Endothelial cell of umbilical vein (primary cell): ENCODE results near the gene AUTS2. TPM values are rescaled to one million over a fixed set of nuclear protein-coding genes. Genes with fewer than 3 reads are reported as not detected.

Experiments used
- BruUV-seq: library from RNA; stranded (reverse); fragments of 400-500 nt; replicated peaks from 2 replicates; lab custom pipeline; 2021; lab: Mats Ljungman, UMichigan
- CTCF ChIA-PET: fragments of 300-600, 350-600 bp; sonication (Branson Sonifier 250); formaldehyde crosslinking; loops from one replicate; lab custom pipeline; 2021; ENCODE audit warnings: antibody characterized with exemption, inconsistent platforms; lab: Charles Lee
- POLR2A ChIA-PET: fragments of 300-600, 350-600 bp; sonication (Branson Sonifier 250); formaldehyde crosslinking; loops from one replicate; lab custom pipeline; 2021; ENCODE audit warnings: antibody characterized with exemption, inconsistent platforms; lab: Charles Lee
- DNase-seq: peaks from one replicate; pipeline ENCODE4 v3.0.0-alpha.2; 2011; ENCODE audit warnings: low read depth, low spot score
- FAIRE-seq: peaks from 2 replicates; lab custom pipeline; 2011; peaks lifted over from hg19 to GRCh38; lab: Jason Lieb, UNC
- H2AFZ ChIP-seq: 2 replicates; pipeline ENCODE4 v1.6.0; 2012; ENCODE audit warnings: low read depth, low read length, control low read depth, inconsistent platforms
- H3K27ac ChIP-seq: 2 replicates; pipeline ENCODE4 v1.5.1; 2011; ENCODE audit warnings: low read depth, mild to moderate bottlenecking, control low read depth, low read length, moderate library complexity; ENCODE audit not compliant: insufficient read depth
- H3K27me3 ChIP-seq, 2 experiments: 2 replicates each; pipeline versions ENCODE4 v1.6.0 to v1.6.1; 2011; ENCODE audit warnings: low read length in 2 of 2, mixed read lengths in 1 of 2; ENCODE audit not compliant: control insufficient read depth in 2 of 2, insufficient read depth in 2 of 2
- H3K36me3 ChIP-seq, 2 experiments: 2 replicates in 1 of 2; 3 replicates in 1 of 2; pipeline ENCODE4 v1.5.1; 2011; ENCODE audit warnings: low read length in 2 of 2, mild to moderate bottlenecking in 1 of 2, moderate library complexity in 1 of 2; ENCODE audit not compliant: control insufficient read depth in 2 of 2, insufficient read depth in 2 of 2; ENCODE audit errors: extremely low read depth in 1 of 2
- H3K4me1 ChIP-seq: 3 replicates; pipeline ENCODE4 v1.5.1; 2011; ENCODE audit warnings: mild to moderate bottlenecking, low read length; ENCODE audit not compliant: control insufficient read depth, insufficient read depth; ENCODE audit errors: extremely low read depth
- H3K4me2 ChIP-seq: 2 replicates; pipeline ENCODE4 v1.6.1; 2011; ENCODE audit warnings: low read length, control low read depth, mixed read lengths; ENCODE audit not compliant: insufficient read depth
- H3K4me3 ChIP-seq, 3 experiments: fragments of 200-600 bp in 1 of 3; sonication (generic), shearing (Covaris generic) in 1 of 3; replicated peaks in 1 of 3; 2 replicates each; pipeline ENCODE4 v1.5.1; 2011 to 2016; ENCODE audit warnings: control low read depth in 3 of 3, low read length in 3 of 3, mild to moderate bottlenecking in 2 of 3, inconsistent platforms in 1 of 3, low read depth in 1 of 3, moderate library complexity in 1 of 3; ENCODE audit not compliant: insufficient read depth in 1 of 3
- H3K79me2 ChIP-seq: 2 replicates; pipeline ENCODE4 v1.6.0; 2012; ENCODE audit warnings: low read length, inconsistent platforms; ENCODE audit not compliant: control insufficient read depth, insufficient read depth
- H3K9ac ChIP-seq: replicated peaks from 2 replicates; pipeline ENCODE3; 2011; ENCODE audit warnings: low read length, control low read depth; ENCODE audit not compliant: insufficient read depth; ENCODE audit errors: extremely low read depth
- H3K9me1 ChIP-seq: replicated peaks from 3 replicates; pipeline ENCODE4 v1.6.0; 2011; ENCODE audit warnings: mild to moderate bottlenecking, low read length; ENCODE audit not compliant: control insufficient read depth, insufficient read depth; ENCODE audit errors: extremely low read depth
- H3K9me3 ChIP-seq: replicated peaks from 2 replicates; pipeline ENCODE4 v1.5.1; 2012; ENCODE audit warnings: low read length, inconsistent platforms; ENCODE audit not compliant: control insufficient read depth, insufficient read depth
- H4K20me1 ChIP-seq: replicated peaks from 2 replicates; pipeline ENCODE3; 2011; ENCODE audit warnings: mild to moderate bottlenecking, low read length; ENCODE audit not compliant: control insufficient read depth, insufficient read depth; ENCODE audit errors: extremely low read depth
- FOS ChIP-seq: IDR thresholded peaks from 2 replicates; pipeline ENCODE4 v1.6.1; 2011; ENCODE audit warnings: mild to moderate bottlenecking, low read length, moderate library complexity, borderline replicate concordance; ENCODE audit not compliant: insufficient read depth
- GATA2 ChIP-seq: IDR thresholded peaks from 2 replicates; pipeline ENCODE4 v1.7.0; 2011; ENCODE audit warnings: low read depth, mild to moderate bottlenecking, moderate library complexity, mixed read lengths, low read length; ENCODE audit not compliant: insufficient read length, insufficient read depth
- JUN ChIP-seq: IDR thresholded peaks from 2 replicates; pipeline ENCODE4 v1.6.1; 2011; ENCODE audit warnings: borderline replicate concordance, low read depth; ENCODE audit not compliant: insufficient read length, insufficient read depth
- MYC ChIP-seq: IDR thresholded peaks from one replicate; pipeline ENCODE4 v1.6.1; 2011; ENCODE audit warnings: mild to moderate bottlenecking, low read depth, low read length
- POLR2AphosphoS5 ChIP-seq: IDR thresholded peaks from 2 replicates; pipeline ENCODE4 v1.6.1; 2012; ENCODE audit warnings: low read depth, mild to moderate bottlenecking, control low read depth, low read length, moderate library complexity; ENCODE audit not compliant: insufficient read depth
- dilution Hi-C: fragments of 300-500 bp; cut with MboI; formaldehyde crosslinking; loops from one replicate; pipeline ENCODE4 v1.15.0; 2019; ENCODE audit warnings: low sequenced_read_pairs; ENCODE audit not compliant: extremely low pct_ligation_motif_present
- intact Hi-C: fragments of 100-400 bp; cut with micrococcal nuclease; formaldehyde crosslinking; loops from one replicate; pipeline ENCODE4 v1.10.0; 2022
- polyA plus RNA-seq, 4 experiments: library from polyadenylated mRNA; depleted of rRNA in 3 of 4; stranded (reverse) in 3 of 4; unstranded in 1 of 4; fragments of >200 nt; gene quantifications; 2 replicates each; pipeline versions ENCODE4 v1.2.1 to v1.2.3, GENCODE V29; 2011 to 2012; ENCODE audit warnings: missing spikeins in 1 of 4
- total RNA-seq: library from RNA; stranded (reverse); gene quantifications from 2 replicates; pipeline ENCODE4 v1.2.3, GENCODE V29; 2021
- TF ChIP-seq, protein P1 (sequence below): IDR thresholded peaks from 2 replicates; pipeline ENCODE4 v1.6.1; 2011; ENCODE audit not compliant: insufficient read depth, insufficient read length

The AUTS2 gene
- total and polyA plus RNA-seq, 2 donors (not counting 3 experiments of a cell fraction or from before 2014, with no cell fraction given), result 0.59 to 8.0 TPM

DNA sequence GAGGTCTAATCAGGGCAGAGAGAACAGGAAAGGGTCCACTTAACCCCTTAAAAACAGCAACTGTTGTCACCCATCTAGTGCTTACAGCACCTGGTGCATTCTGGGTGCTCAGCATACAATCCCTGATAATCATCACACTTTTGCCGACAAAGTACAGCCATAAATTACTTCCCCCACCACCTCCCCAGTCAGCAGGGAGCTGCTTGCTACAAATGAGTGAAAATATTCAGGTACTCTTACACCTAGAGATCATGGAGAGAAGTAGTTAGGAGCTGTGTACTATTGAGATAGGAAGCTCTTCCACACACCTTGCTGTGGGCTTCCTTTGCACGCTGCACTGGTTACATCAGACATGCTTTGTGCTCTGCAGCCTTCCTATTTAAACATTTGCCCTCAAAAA lies 810.2 kb downstream of the AUTS2 start:
- intact Hi-C loops, result no loop called here
- H3K4me1 ChIP-seq, result no peaks in the 10 kb centered on the region
- H3K4me3 ChIP-seq, result no peak overlapping the region
- no peak for DNase-seq
- H3K27me3 ChIP-seq, result no peaks in the 10 kb centered on the region
- no peak overlapping the region for H2AFZ ChIP-seq
- no peaks in the 10 kb centered on the region for H3K9me3 ChIP-seq
- no peak overlapping the region for H3K9ac ChIP-seq
- dilution Hi-C loops, result no loop called here
- no peak overlapping the region for H3K4me2 ChIP-seq
- H3K79me2 ChIP-seq, result no peaks in the 10 kb centered on the region
- H3K27ac ChIP-seq, result no peak overlapping the region
- H4K20me1 ChIP-seq, result no peaks in the 10 kb centered on the region
- BruUV-seq, result no TSS peak
- POLR2A ChIA-PET, result no interaction called here
- no peaks in the 10 kb centered on the region for H3K9me1 ChIP-seq
- FAIRE-seq, result no peak
- no peaks in the 10 kb centered on the region for H3K36me3 ChIP-seq
- TF ChIP-seq GATA2 (no peak), POLR2AphosphoS5 (no peak), FOS (no peak), MYC (no peak), JUN (no peak)
- TF ChIP-seq, protein P1, sequence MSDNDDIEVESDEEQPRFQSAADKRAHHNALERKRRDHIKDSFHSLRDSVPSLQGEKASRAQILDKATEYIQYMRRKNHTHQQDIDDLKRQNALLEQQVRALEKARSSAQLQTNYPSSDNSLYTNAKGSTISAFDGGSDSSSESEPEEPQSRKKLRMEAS, result no peak
- CTCF ChIA-PET, result no interaction called here

DNA sequence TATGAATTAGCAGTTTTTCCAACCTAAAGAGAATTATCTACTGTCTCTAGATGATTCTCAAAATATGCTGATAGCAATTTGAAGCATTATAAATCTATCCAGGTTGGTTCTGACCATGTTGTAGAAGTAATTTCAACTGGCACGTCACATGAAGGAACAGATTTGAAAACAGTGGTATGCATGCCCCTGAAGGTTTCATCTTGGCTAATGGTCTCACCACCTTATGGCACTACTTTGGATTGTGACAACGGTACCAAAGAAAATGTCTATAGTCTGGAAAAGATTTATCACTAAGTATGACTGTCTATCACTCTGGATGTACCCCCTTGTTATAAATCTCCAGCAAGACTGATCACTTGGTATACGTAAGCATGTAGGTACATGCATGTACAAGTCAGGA lies 810.6 kb downstream of the AUTS2 start:
- FAIRE-seq, result no peak

More for the DNA sequence above, 810.6 kb downstream of the AUTS2 start:
- no peak for DNase-seq
- no peak overlapping the region for H3K9ac ChIP-seq
- H3K27ac ChIP-seq, result no peak overlapping the region
- intact Hi-C loops (no loop called here), dilution Hi-C loops (no loop called here)
- no peaks in the 10 kb centered on the region for H3K9me3 ChIP-seq
- no peak overlapping the region for H2AFZ ChIP-seq
- ChIA-PET POLR2A (no interaction called here), CTCF (no interaction called here)
- no peaks in the 10 kb centered on the region for H4K20me1 ChIP-seq
- no TSS peak for BruUV-seq
- TF ChIP-seq FOS (no peak), GATA2 (no peak)
- no peaks in the 10 kb centered on the region for H3K36me3 ChIP-seq
- H3K79me2 ChIP-seq, result no peaks in the 10 kb centered on the region
- H3K9me1 ChIP-seq, result no peaks in the 10 kb centered on the region
- H3K4me1 ChIP-seq, result no peaks in the 10 kb centered on the region
- H3K4me3 ChIP-seq, result no peak overlapping the region
- no peak overlapping the region for H3K4me2 ChIP-seq
- no peaks in the 10 kb centered on the region for H3K27me3 ChIP-seq
